Kidney epithelial cell (primary cell): ENCODE results near the gene SDHB. TPM values are rescaled to one million over a fixed set of nuclear protein-coding genes. Genes with fewer than 3 reads are reported as not detected.

Experiments used
- DNase-seq: peaks from one replicate; pipeline ENCODE4 v3.0.0-alpha.2; 2010; ENCODE audit warnings: low read depth
- H3K27me3 ChIP-seq: 2 replicates; pipeline ENCODE4 v1.6.0; 2011; ENCODE audit warnings: low read length; ENCODE audit not compliant: control insufficient read depth, insufficient read depth
- H3K36me3 ChIP-seq: 2 replicates; pipeline ENCODE4 v1.5.1; 2011; ENCODE audit warnings: low read length; ENCODE audit not compliant: control insufficient read depth, insufficient read depth
- H3K4me3 ChIP-seq: 2 replicates; pipeline ENCODE4 v1.5.1; 2011; ENCODE audit warnings: low read depth, mild to moderate bottlenecking, control low read depth, low read length
- CTCF ChIP-seq: IDR thresholded peaks from 2 replicates; pipeline ENCODE4 v1.5.1; 2011; ENCODE audit warnings: mild to moderate bottlenecking, moderate library complexity, low read length, control low read depth, inconsistent platforms; ENCODE audit not compliant: insufficient read depth, poor library complexity, severe bottlenecking
- total RNA-seq: library from RNA; depleted of rRNA; stranded (reverse); fragments of >200 nt; gene quantifications from 2 replicates; pipeline ENCODE4 v1.2.3, GENCODE V29; 2015

Gene SDHB
- total RNA-seq, 1 donor from 2014 or later, result 122 TPM

GRCh38 chr1:16992675-16993074 lies 61.2 kb downstream of the SDHB start:
- TF ChIP-seq CTCF, result no peak
- H3K27me3 ChIP-seq, result no peaks in the 10 kb centered on the region
- no peak overlapping the region for H3K4me3 ChIP-seq
- no peak for DNase-seq
- peaks cover 3% of the 10 kb centered on the region for H3K36me3 ChIP-seq

GRCh38 chr1:16992102-16992501 lies 61.7 kb downstream of the SDHB start:
- DNase-seq, result no peak
- no peak for TF ChIP-seq CTCF
- Histone ChIP-seq H3K27me3 (no peaks in the 10 kb centered on the region), H3K4me3 (no peak overlapping the region), H3K36me3 (peaks cover 3% of the 10 kb centered on the region)

GRCh38 chr1:16991571-16991970 lies 62.3 kb downstream of the SDHB start:
- no peak for TF ChIP-seq CTCF
- H3K36me3 ChIP-seq, result peaks cover 3% of the 10 kb centered on the region
- H3K27me3 ChIP-seq, result no peaks in the 10 kb centered on the region
- H3K4me3 ChIP-seq, result no peak overlapping the region
- DNase-seq, result no peak

- TF ChIP-seq CTCF, result no peak
- no peak overlapping the region for H3K4me3 ChIP-seq
- H3K27me3 ChIP-seq, result no peaks in the 10 kb centered on the region
- H3K36me3 ChIP-seq, result peaks cover 3% of the 10 kb centered on the region
- DNase-seq, result no peak
These were observed 64.0 kb downstream of the SDHB start for GRCh38 chr1:16989676-16990391.

- DNase-seq, result no peak
- H3K4me3 ChIP-seq, result no peak overlapping the region
- no peaks in the 10 kb centered on the region for H3K27me3 ChIP-seq
- peaks cover 3% of the 10 kb centered on the region for H3K36me3 ChIP-seq
- TF ChIP-seq CTCF, result no peak
These were observed 65.6 kb downstream of the SDHB start for GRCh38 chr1:16988210-16988609.

- peak; percentile 41 for TF ChIP-seq CTCF
- no peak overlapping the region for H3K4me3 ChIP-seq
- no peaks in the 10 kb centered on the region for H3K27me3 ChIP-seq
- DNase-seq, result no peak
- H3K36me3 ChIP-seq, result peaks cover 3% of the 10 kb centered on the region
These were observed 66.9 kb downstream of the SDHB start for GRCh38 chr1:16986962-16987361.
